GM23338 (cell line): ENCODE results near the gene QRFPR. TPM values are rescaled to one million over a fixed set of nuclear protein-coding genes. Genes with fewer than 3 reads are reported as not detected.

Experiments used
- ATAC-seq: fragments of 200-7000 bp; cut with Tn5 transposase; 3 replicates; pipeline ENCODE4 v1.9.1; 2020
- DNase-seq: peaks from one replicate; pipeline ENCODE4 v3.0.0-alpha.2; 2015; ENCODE audit warnings: low spot score
- H2AFZ ChIP-seq: fragments of 200-600 bp; sonication (generic); 2 replicates; pipeline ENCODE4 v1.8.0; 2016; ENCODE audit warnings: antibody characterized with exemption, mild to moderate bottlenecking, moderate library complexity
- H3F3A ChIP-seq: fragments of 200-600 bp; sonication (generic); replicated peaks from 2 replicates; pipeline ENCODE4 v1.8.0; 2017; ENCODE audit warnings: antibody characterized with exemption, mixed run types, low read depth
- H3K27ac ChIP-seq: fragments of 200-600 bp; sonication (generic); 2 replicates; pipeline ENCODE4 v1.6.1; 2016; ENCODE audit warnings: low read depth
- H3K27me3 ChIP-seq: fragments of 200-600 bp; sonication (generic); 2 replicates; pipeline ENCODE4 v1.8.0; 2016; ENCODE audit warnings: mild to moderate bottlenecking, mixed run types, moderate library complexity; ENCODE audit not compliant: insufficient read depth
- H3K36me3 ChIP-seq: fragments of 200-600 bp; sonication (generic); 2 replicates; pipeline ENCODE4 v1.8.0; 2016; ENCODE audit warnings: mild to moderate bottlenecking; ENCODE audit not compliant: insufficient read depth
- H3K4me1 ChIP-seq: fragments of 200-600 bp; sonication (generic); 2 replicates; pipeline ENCODE4 v1.8.0; 2016; ENCODE audit warnings: mild to moderate bottlenecking, moderate library complexity; ENCODE audit not compliant: insufficient read depth
- H3K4me2 ChIP-seq: fragments of 200-600 bp; sonication (generic); 2 replicates; pipeline ENCODE4 v1.7.1; 2017; ENCODE audit warnings: mixed run types
- H3K4me3 ChIP-seq: fragments of 200-600 bp; sonication (generic); 2 replicates; pipeline ENCODE4 v1.6.1; 2016; ENCODE audit warnings: mixed run types
- H3K79me2 ChIP-seq: fragments of 200-600 bp; sonication (generic); replicated peaks from 2 replicates; pipeline ENCODE4 v1.8.0; 2017; ENCODE audit warnings: mild to moderate bottlenecking; ENCODE audit not compliant: insufficient read depth
- H3K9me2 ChIP-seq: fragments of 200-600 bp; sonication (generic); 2 replicates; pipeline ENCODE4 v1.8.0; 2017; ENCODE audit not compliant: insufficient read depth
- H4K20me1 ChIP-seq: fragments of 200-600 bp; sonication (generic); replicated peaks from 2 replicates; pipeline ENCODE4 v1.8.0; 2017; ENCODE audit warnings: mild to moderate bottlenecking; ENCODE audit not compliant: insufficient read depth
- H3K27ac Mint-ChIP-seq: 2 replicates; pipeline ENCODE4 v1.8.0; 2020; ENCODE audit warnings: inconsistent platforms, mild to moderate bottlenecking, moderate library complexity, mixed read lengths
- H3K27me3 Mint-ChIP-seq: 3 replicates; pipeline ENCODE4 v1.8.0; 2022; ENCODE audit warnings: low read depth, mild to moderate bottlenecking, moderate library complexity, mixed read lengths, inconsistent platforms; ENCODE audit not compliant: insufficient read depth, poor library complexity
- H3K36me3 Mint-ChIP-seq: 3 replicates; pipeline ENCODE4 v1.8.0; 2021; ENCODE audit warnings: low read depth, mild to moderate bottlenecking, inconsistent platforms, moderate library complexity, mixed read lengths
- H3K4me1 Mint-ChIP-seq: 3 replicates; pipeline ENCODE4 v1.8.0; 2020; ENCODE audit warnings: mild to moderate bottlenecking, inconsistent platforms, mixed read lengths
- H3K4me3 Mint-ChIP-seq: 3 replicates; pipeline ENCODE4 v1.8.0; 2021; ENCODE audit warnings: moderate library complexity, mild to moderate bottlenecking, inconsistent platforms, mixed read lengths
- H3K9me3 Mint-ChIP-seq: 3 replicates; pipeline ENCODE4 v1.8.0; 2020; ENCODE audit warnings: moderate library complexity, mild to moderate bottlenecking, inconsistent platforms, mixed read lengths
- CTCF ChIP-seq, 2 experiments: fragments of 200-600 bp in 1 of 2; sonication (generic) in 1 of 2; conservative IDR thresholded peaks; 2 replicates each; pipeline versions ENCODE4 v1.5.1 to v1.6.1; 2016 to 2017; ENCODE audit warnings: antibody characterized with exemption in 2 of 2, low read depth in 2 of 2, mild to moderate bottlenecking in 2 of 2, moderate library complexity in 1 of 2
- EZH2phosphoT487 ChIP-seq: fragments of 200-600 bp; sonication (generic); IDR thresholded peaks from one replicate; pipeline ENCODE4 v1.8.1; 2018; ENCODE audit warnings: antibody characterized with exemption; ENCODE audit not compliant: unreplicated experiment
- JUNB ChIP-seq: IDR thresholded peaks from one replicate; pipeline ENCODE4 v1.6.1; 2016; ENCODE audit warnings: antibody characterized with exemption; ENCODE audit not compliant: unreplicated experiment
- NANOG ChIP-seq: IDR thresholded peaks from 2 replicates; pipeline ENCODE4 v1.6.1; 2016; ENCODE audit warnings: antibody characterized with exemption, borderline replicate concordance
- POLR2AphosphoS5 ChIP-seq: IDR thresholded peaks from 2 replicates; pipeline ENCODE4 v1.6.1; 2016; ENCODE audit warnings: antibody characterized with exemption, low read depth
- STAT1 ChIP-seq: IDR thresholded peaks from one replicate; pipeline ENCODE4 v1.6.1; 2016; ENCODE audit warnings: antibody characterized with exemption; ENCODE audit not compliant: unreplicated experiment
- ZNF114 ChIP-seq: fragments of 250-450 bp; sonication (Bioruptor Pico); IDR thresholded peaks from 2 replicates; pipeline ENCODE4 v1.5.0; 2020; ENCODE audit warnings: mild to moderate bottlenecking, moderate library complexity
- ZNF331 ChIP-seq: fragments of 250-450 bp; sonication (Bioruptor Pico); IDR thresholded peaks from 2 replicates; pipeline ENCODE4 v1.5.0; 2020; ENCODE audit warnings: low read depth, mild to moderate bottlenecking, moderate library complexity
- ZNF462 ChIP-seq: fragments of 250-450 bp; sonication (Bioruptor Pico); IDR thresholded peaks from 2 replicates; pipeline ENCODE4 v1.5.0; 2020; ENCODE audit warnings: mild to moderate bottlenecking, moderate library complexity
- polyA plus RNA-seq: library from polyadenylated mRNA; unstranded; fragments of >200 nt; fragmentation: Nextera tagmentation; extraction: Ambion mirVana; gene quantifications from 2 replicates; pipeline ENCODE4 v1.2.1, GENCODE V29; 2016
- total RNA-seq: library from RNA; depleted of rRNA; stranded (reverse); fragments of >200 nt; shearing (Covaris generic); gene quantifications from 2 replicates; pipeline ENCODE4 v1.2.3, GENCODE V29; 2014
- TF ChIP-seq, protein P1 (sequence below): IDR thresholded peaks from 2 replicates; pipeline ENCODE4 v1.6.1; 2016; ENCODE audit warnings: antibody characterized with exemption

The QRFPR gene
- total and polyA plus RNA-seq, 2 experiments from 2014 or later = 0.27 to 1.3 TPM

DNA sequence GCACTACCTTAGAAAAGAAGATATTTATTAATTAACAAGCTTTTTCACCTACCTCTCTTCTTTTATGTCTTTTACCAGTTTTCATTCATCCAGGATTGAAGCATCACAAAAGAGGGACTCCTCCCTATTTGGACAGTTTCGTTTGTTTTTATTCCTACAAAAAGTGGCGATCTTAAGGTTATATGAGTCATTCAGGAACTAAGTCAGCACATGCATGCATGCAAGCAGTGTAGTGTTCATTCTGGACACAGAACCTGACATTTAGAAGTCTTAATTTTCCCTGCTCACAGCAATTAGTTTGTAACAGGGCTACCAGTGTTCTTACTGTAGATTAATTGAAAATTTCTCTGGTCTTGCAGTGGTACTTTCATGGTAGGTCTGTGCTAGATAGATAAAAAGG lies 47.9 kb upstream of the QRFPR start:
- no peak overlapping the region for H2AFZ ChIP-seq
- H3K79me2 ChIP-seq = no peaks in the 10 kb centered on the region
- H3K4me1 Mint-ChIP-seq = no peaks in the 10 kb centered on the region
- no peaks in the 10 kb centered on the region for H3K9me2 ChIP-seq
- H3K27me3 Mint-ChIP-seq = no peaks in the 10 kb centered on the region
- H3K4me3 ChIP-seq = no peak overlapping the region
- DNase-seq (no peak), ATAC-seq (no peak)
- no peak overlapping the region for H3K4me3 Mint-ChIP-seq
- no peak overlapping the region for H3K27ac ChIP-seq
- H3F3A ChIP-seq = no peaks in the 10 kb centered on the region
- no peak overlapping the region for H3K27ac Mint-ChIP-seq
- H3K36me3 Mint-ChIP-seq = peaks cover 6% of the 10 kb centered on the region
- H3K4me2 ChIP-seq = no peak overlapping the region
- TF ChIP-seq, protein P1, sequence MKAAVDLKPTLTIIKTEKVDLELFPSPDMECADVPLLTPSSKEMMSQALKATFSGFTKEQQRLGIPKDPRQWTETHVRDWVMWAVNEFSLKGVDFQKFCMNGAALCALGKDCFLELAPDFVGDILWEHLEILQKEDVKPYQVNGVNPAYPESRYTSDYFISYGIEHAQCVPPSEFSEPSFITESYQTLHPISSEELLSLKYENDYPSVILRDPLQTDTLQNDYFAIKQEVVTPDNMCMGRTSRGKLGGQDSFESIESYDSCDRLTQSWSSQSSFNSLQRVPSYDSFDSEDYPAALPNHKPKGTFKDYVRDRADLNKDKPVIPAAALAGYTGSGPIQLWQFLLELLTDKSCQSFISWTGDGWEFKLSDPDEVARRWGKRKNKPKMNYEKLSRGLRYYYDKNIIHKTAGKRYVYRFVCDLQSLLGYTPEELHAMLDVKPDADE = no peak
- TF ChIP-seq NANOG = no peak
- TF ChIP-seq ZNF331 = no peak
- TF ChIP-seq ZNF114 (CRISPR knock-in tag) = no peak
- no peak for TF ChIP-seq EZH2phosphoT487
- TF ChIP-seq CTCF (conservative IDR thresholded peaks at IDR 0.05; ENCODE audit: low read depth in 2 of 2) = no peak
- no peak for TF ChIP-seq POLR2AphosphoS5
- TF ChIP-seq JUNB = no peak
- no peak for TF ChIP-seq STAT1
- no peaks in the 10 kb centered on the region for H4K20me1 ChIP-seq
- H3K9me3 Mint-ChIP-seq = peaks cover 6% of the 10 kb centered on the region
- H3K27me3 ChIP-seq = no peaks in the 10 kb centered on the region
- H3K4me1 ChIP-seq = no peaks in the 10 kb centered on the region
- H3K36me3 ChIP-seq = no peaks in the 10 kb centered on the region

DNA sequence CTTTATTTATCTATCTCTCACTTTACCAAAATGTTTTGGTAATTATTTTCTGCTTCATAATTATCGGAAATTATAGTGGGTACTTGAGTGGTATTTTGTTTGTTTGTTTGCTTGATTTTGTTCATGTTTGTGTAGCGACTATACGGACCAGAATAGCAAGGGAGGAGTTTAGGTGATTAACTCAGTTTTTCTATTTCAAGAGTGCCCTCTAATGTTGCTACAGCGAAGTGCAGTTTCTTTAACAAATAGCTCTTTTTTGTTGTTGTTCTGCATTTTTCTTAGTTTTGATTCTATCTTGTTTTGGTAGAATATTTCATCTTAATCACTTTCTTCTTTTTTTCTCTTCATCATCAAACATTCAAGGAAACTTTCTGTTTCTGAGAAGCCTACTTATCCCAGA lies 40.8 kb upstream of the QRFPR start:
- ATAC-seq = no peak
- peak; percentile 66 for DNase-seq

More for the DNA sequence above, 40.8 kb upstream of the QRFPR start:
- Histone ChIP-seq H3K9me2 (no peaks in the 10 kb centered on the region), H3K4me2 (no peak overlapping the region), H2AFZ (no peak overlapping the region), H3K4me3 (no peak overlapping the region), H3K4me1 (no peaks in the 10 kb centered on the region), H3F3A (no peaks in the 10 kb centered on the region), H3K27me3 (no peaks in the 10 kb centered on the region), H3K36me3 (no peaks in the 10 kb centered on the region), H3K27ac (no peak overlapping the region), H4K20me1 (no peaks in the 10 kb centered on the region), H3K79me2 (no peaks in the 10 kb centered on the region)
- Mint-ChIP-seq H3K36me3 (no peaks in the 10 kb centered on the region), H3K4me1 (no peaks in the 10 kb centered on the region; the same call in 2 of the 3 replicates), H3K27ac (no peak overlapping the region), H3K27me3 (peaks cover 2% of the 10 kb centered on the region), H3K4me3 (no peak overlapping the region), H3K9me3 (no peaks in the 10 kb centered on the region)
- TF ChIP-seq ZNF462 (CRISPR knock-in tag) (no peak), EZH2phosphoT487 (no peak), POLR2AphosphoS5 (no peak), CTCF (conservative IDR thresholded peaks at IDR 0.05; ENCODE audit: low read depth in 2 of 2) (peak; percentile 60 to 73), NANOG (no peak)
